GM19328 (cell line): ENCODE measurements around the gene RNF13.
"Not testable (repeated sequence)": the region's sequence is repeated elsewhere in the genome, so short reads cannot be mapped to it uniquely, and the experiment has no call there.

Experiments used
- ATAC-seq: cut with Tn5 transposase; IDR thresholded peaks from one replicate; pipeline ENCODE4 v1.9.1; 2021; ENCODE audit warnings: mild to moderate bottlenecking, moderate library complexity; ENCODE audit not compliant: unreplicated experiment

Gene RNF13

GRCh38 chr3:149800693-149801092, 12.3 kb upstream of the RNF13 start:
- no peak for ATAC-seq

- no peak for ATAC-seq
Measured at GRCh38 chr3:149801195-149801594, 11.8 kb upstream of the RNF13 start.

GRCh38 chr3:149801639-149802038, 11.4 kb upstream of the RNF13 start:
- ATAC-seq = no peak

- no peak for ATAC-seq
Measured at GRCh38 chr3:149806171-149806778, 6.7 kb upstream of the RNF13 start.

GRCh38 chr3:149808209-149808829, 4.7 kb upstream of the RNF13 start:
- no peak for ATAC-seq

- ATAC-seq = no peak
Measured at GRCh38 chr3:149809699-149810098, 3.3 kb upstream of the RNF13 start.

GRCh38 chr3:149810846-149811245, 2.2 kb upstream of the RNF13 start:
- ATAC-seq = no peak

- no peak for ATAC-seq
Measured at GRCh38 chr3:149812165-149812605, 830 bp upstream of the RNF13 start.

- peak; percentile 9 for ATAC-seq
Measured at GRCh38 chr3:149813367-149814281, 609 bp downstream of the RNF13 start.

GRCh38 chr3:149815321-149815720, 2.3 kb downstream of the RNF13 start:
- no peak for ATAC-seq

GRCh38 chr3:149815728-149816127, 2.7 kb downstream of the RNF13 start:
- ATAC-seq = no peak

GRCh38 chr3:149816311-149816710, 3.3 kb downstream of the RNF13 start:
- no peak for ATAC-seq

GRCh38 chr3:149816986-149817385, 4.0 kb downstream of the RNF13 start:
- no peak for ATAC-seq

GRCh38 chr3:149819432-149819831, 6.4 kb downstream of the RNF13 start:
- ATAC-seq = no peak

GRCh38 chr3:149820183-149820582, 7.2 kb downstream of the RNF13 start:
- ATAC-seq = no peak

GRCh38 chr3:149826636-149827035, 13.6 kb downstream of the RNF13 start:
- ATAC-seq = no peak

GRCh38 chr3:149828390-149828789, 15.4 kb downstream of the RNF13 start:
- ATAC-seq = no peak

- not testable (repeated sequence) for ATAC-seq
Measured at GRCh38 chr3:149829631-149830030, 16.6 kb downstream of the RNF13 start.

- ATAC-seq = no peak
Measured at GRCh38 chr3:149830902-149831301, 17.9 kb downstream of the RNF13 start.

GRCh38 chr3:149831321-149831720, 18.3 kb downstream of the RNF13 start:
- ATAC-seq = no peak

GRCh38 chr3:149832086-149832485, 19.1 kb downstream of the RNF13 start:
- no peak for ATAC-seq

GRCh38 chr3:149833241-149833640, 20.2 kb downstream of the RNF13 start:
- ATAC-seq = no peak
